Neuronal stem cell (in vitro differentiated cells): ENCODE results near the gene C13orf46.

Source experiments
- DNase-seq: peaks from one replicate; pipeline ENCODE4 v3.0.0-alpha.2; 2013; ENCODE audit warnings: low spot score
- H2AFZ ChIP-seq: one replicate; pipeline ENCODE4 v1.6.1; 2013; ENCODE audit warnings: mild to moderate bottlenecking, low read length, inconsistent platforms
- H2AK5ac ChIP-seq: 2 replicates; pipeline ENCODE4 v1.6.1; 2013; ENCODE audit warnings: low read depth, mild to moderate bottlenecking, inconsistent platforms, low read length, moderate library complexity, mixed read lengths
- H2BK120ac ChIP-seq: 2 replicates; pipeline ENCODE4 v1.6.1; 2013; ENCODE audit warnings: low read depth, mild to moderate bottlenecking, inconsistent platforms, low read length, moderate library complexity, mixed read lengths
- H2BK12ac ChIP-seq: one replicate; pipeline ENCODE4 v1.6.1; 2013; ENCODE audit warnings: low read length, inconsistent platforms
- H2BK15ac ChIP-seq: 2 replicates; pipeline ENCODE4 v1.6.1; 2013; ENCODE audit warnings: mild to moderate bottlenecking, low read length, inconsistent platforms, mixed read lengths
- H2BK5ac ChIP-seq: one replicate; pipeline ENCODE4 v1.6.1; 2013; ENCODE audit warnings: inconsistent platforms, mild to moderate bottlenecking, low read length, moderate library complexity
- H3K14ac ChIP-seq: one replicate; pipeline ENCODE4 v1.6.1; 2013; ENCODE audit warnings: low read length, inconsistent platforms
- H3K18ac ChIP-seq: 2 replicates; pipeline ENCODE4 v1.6.1; 2013; ENCODE audit warnings: low read length, inconsistent platforms
- H3K23ac ChIP-seq: 2 replicates; pipeline ENCODE4 v1.6.1; 2013; ENCODE audit warnings: low read depth, mild to moderate bottlenecking, mixed read lengths, low read length, inconsistent platforms; ENCODE audit not compliant: poor library complexity
- H3K27ac ChIP-seq: replicated peaks from 3 replicates; pipeline ENCODE4 v1.5.1; 2013; ENCODE audit warnings: low read length, inconsistent platforms
- H3K27me3 ChIP-seq, 3 experiments: 2 replicates each; pipeline ENCODE4 v1.6.1; 2013; ENCODE audit warnings: low read length in 3 of 3, mild to moderate bottlenecking in 2 of 3, inconsistent platforms in 1 of 3, low read depth in 1 of 3, mixed read lengths in 1 of 3, moderate library complexity in 1 of 3; ENCODE audit not compliant: control insufficient read depth in 3 of 3, insufficient read depth in 3 of 3
- H3K36me3 ChIP-seq, 2 donors: replicated peaks in 1 of 2; 2 replicates each; pipeline ENCODE4 v1.6.1; 2013; ENCODE audit warnings: low read length in 2 of 2; ENCODE audit not compliant: control insufficient read depth in 2 of 2, insufficient read depth in 2 of 2
- H3K4ac ChIP-seq: 2 replicates; pipeline ENCODE4 v1.6.1; 2013; ENCODE audit warnings: inconsistent platforms, mild to moderate bottlenecking, low read length, moderate library complexity
- H3K4me1 ChIP-seq, 2 donors: 1 replicate in 1 of 2; 2 replicates in 1 of 2; pipeline ENCODE4 v1.6.1; 2013; ENCODE audit warnings: low read length in 2 of 2, low read depth in 1 of 2; ENCODE audit not compliant: control insufficient read depth in 2 of 2, insufficient read depth in 1 of 2
- H3K4me2 ChIP-seq: one replicate; pipeline ENCODE4 v1.6.1; 2013; ENCODE audit warnings: mild to moderate bottlenecking, low read length, inconsistent platforms; ENCODE audit not compliant: insufficient read depth, poor library complexity, severe bottlenecking
- H3K4me3 ChIP-seq, 2 donors: 2 replicates each; pipeline ENCODE4 v1.5.1; 2013; ENCODE audit warnings: low read length in 2 of 2, mild to moderate bottlenecking in 2 of 2, inconsistent platforms in 1 of 2, moderate library complexity in 1 of 2
- H3K79me1 ChIP-seq: one replicate; pipeline ENCODE4 v1.6.1; 2013; ENCODE audit warnings: low read depth, mild to moderate bottlenecking, inconsistent platforms, low read length, moderate library complexity
- H3K9ac ChIP-seq: one replicate; pipeline ENCODE4 v1.6.1; 2013; ENCODE audit warnings: mild to moderate bottlenecking, low read depth, low read length, inconsistent platforms; ENCODE audit not compliant: poor library complexity
- H3K9me3 ChIP-seq, 2 donors: replicated peaks in 1 of 2; 2 replicates each; pipeline versions ENCODE3 to v1.6.1; 2013; ENCODE audit warnings: low read length in 2 of 2, mild to moderate bottlenecking in 2 of 2, inconsistent platforms in 1 of 2, low read depth in 1 of 2, mixed read lengths in 1 of 2, moderate library complexity in 1 of 2; ENCODE audit not compliant: control insufficient read depth in 2 of 2, insufficient read depth in 1 of 2
- H4K8ac ChIP-seq: one replicate; pipeline ENCODE4 v1.6.1; 2013; ENCODE audit warnings: low read depth, mild to moderate bottlenecking, inconsistent platforms, low read length, moderate library complexity
- H4K91ac ChIP-seq: one replicate; pipeline ENCODE4 v1.6.1; 2013; ENCODE audit warnings: low read length, low read depth, mild to moderate bottlenecking, inconsistent platforms; ENCODE audit not compliant: poor library complexity
- WGBS, 2 donors: extraction: QIAGEN DNeasy Blood & Tissue Kit; methylation state at CpG; one replicate each; pipeline ENCODE4 v1.1.7; 2013; ENCODE audit warnings: missing lambda C conversion rate in 2 of 2, mixed read lengths in 1 of 2; ENCODE audit not compliant: insufficient read length in 2 of 2, insufficient replicate concordance in 1 of 2; ENCODE audit errors: extremely low coverage in 2 of 2; 5-methylcytosine and 5-hydroxymethylcytosine counted together

C13orf46 gene

GRCh38 chr13:113939944-113940297, 34.0 kb downstream of the C13orf46 start:
- no CpG with 5 or more reads among the region's 16 CpGs for WGBS, 2 donors
- DNase-seq: no peak

DNA sequence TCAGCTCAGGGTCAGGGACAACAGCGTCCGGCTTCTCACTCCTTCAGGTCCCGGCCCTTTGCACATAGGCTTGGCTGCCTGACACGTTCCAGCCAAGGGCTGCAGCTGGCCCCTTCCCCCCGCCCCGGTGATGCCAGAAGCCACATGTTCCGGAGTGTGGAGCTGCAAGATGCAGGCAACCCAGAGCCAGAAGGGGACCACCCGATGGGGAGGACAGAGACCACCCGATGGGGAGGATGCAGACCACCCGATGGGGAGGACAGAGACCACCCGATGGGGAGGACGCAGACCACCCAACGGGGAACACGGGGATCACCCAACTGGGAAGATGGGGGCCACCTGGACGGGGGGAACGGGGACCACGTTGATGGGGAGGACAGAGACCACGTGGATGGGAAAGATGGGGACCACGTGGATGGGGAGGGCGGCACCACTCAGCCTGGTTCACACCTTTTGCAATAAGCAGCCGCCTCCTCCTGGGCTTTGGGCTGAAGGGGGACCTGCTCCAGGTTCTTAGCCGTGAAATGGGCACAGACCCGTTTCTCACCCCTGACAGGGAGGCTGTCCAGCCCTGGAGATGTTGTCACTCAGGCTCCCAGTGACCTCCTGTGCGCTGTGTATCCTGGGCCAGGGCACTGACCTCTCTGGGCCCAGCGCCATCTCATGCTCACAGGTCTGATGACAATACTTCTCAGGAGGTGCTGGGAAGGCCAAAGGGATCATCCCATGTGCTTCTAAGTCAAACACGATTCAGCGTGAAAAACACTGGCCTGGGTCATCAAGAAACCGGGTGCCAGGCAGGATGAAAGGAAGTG, 34.5 kb downstream of the C13orf46 start:
- no peaks in the 10 kb centered on the region for H3K27me3 ChIP-seq
- no peak overlapping the region for H3K27ac ChIP-seq
- peak overlapping the region; percentile 32 for H3K23ac ChIP-seq
- H2AFZ ChIP-seq: no peak overlapping the region
- H2AK5ac ChIP-seq: peak overlapping the region; percentile 78
- H3K9me3 ChIP-seq: no peaks in the 10 kb centered on the region
- H3K4me3 ChIP-seq: no peak overlapping the region
- no peak overlapping the region for H4K8ac ChIP-seq
- H2BK5ac ChIP-seq: no peak overlapping the region
- H2BK15ac ChIP-seq: peak overlapping the region; percentile 55
- no peak overlapping the region for H3K4ac ChIP-seq
- no peak overlapping the region for H2BK120ac ChIP-seq
- DNase-seq: no peak
- peaks cover 6 to 25% of the 10 kb centered on the region in 2 donors for H3K4me1 ChIP-seq
- no peaks in the 10 kb centered on the region for H3K79me1 ChIP-seq
- no peak overlapping the region for H3K14ac ChIP-seq
- H3K36me3 ChIP-seq: no peaks in the 10 kb centered on the region
- H2BK12ac ChIP-seq: peak overlapping the region; percentile 63
- WGBS, 2 donors: no CpG with 5 or more reads among the region's 28 CpGs
- H3K4me2 ChIP-seq: no peak overlapping the region
- H3K18ac ChIP-seq: peak overlapping the region; percentile 44
- H3K9ac ChIP-seq: peak overlapping the region; percentile 50
- no peak overlapping the region for H4K91ac ChIP-seq

More at GRCh38 chr13:113939944-113940297, 34.0 kb downstream of the C13orf46 start:
- no peak overlapping the region for H2BK15ac ChIP-seq
- H3K79me1 ChIP-seq: no peaks in the 10 kb centered on the region
- H3K9me3 ChIP-seq: no peaks in the 10 kb centered on the region
- H3K18ac ChIP-seq: no peak overlapping the region
- peak overlapping the region; percentile 78 for H2BK12ac ChIP-seq
- H2AK5ac ChIP-seq: no peak overlapping the region
- no peak overlapping the region for H3K4me3 ChIP-seq
- H4K8ac ChIP-seq: no peak overlapping the region
- peaks cover 6 to 20% of the 10 kb centered on the region in 2 donors for H3K4me1 ChIP-seq
- H3K4ac ChIP-seq: no peak overlapping the region
- H3K14ac ChIP-seq: no peak overlapping the region
- no peaks in the 10 kb centered on the region for H3K36me3 ChIP-seq
- H4K91ac ChIP-seq: no peak overlapping the region
- no peak overlapping the region for H2BK5ac ChIP-seq
- peak overlapping the region; percentile 32 for H3K23ac ChIP-seq
- no peak overlapping the region for H2AFZ ChIP-seq
- peak overlapping the region; percentile 14 for H3K9ac ChIP-seq
- H2BK120ac ChIP-seq: no peak overlapping the region
- no peaks in the 10 kb centered on the region for H3K27me3 ChIP-seq
- no peak overlapping the region for H3K27ac ChIP-seq
- no peak overlapping the region for H3K4me2 ChIP-seq

DNA sequence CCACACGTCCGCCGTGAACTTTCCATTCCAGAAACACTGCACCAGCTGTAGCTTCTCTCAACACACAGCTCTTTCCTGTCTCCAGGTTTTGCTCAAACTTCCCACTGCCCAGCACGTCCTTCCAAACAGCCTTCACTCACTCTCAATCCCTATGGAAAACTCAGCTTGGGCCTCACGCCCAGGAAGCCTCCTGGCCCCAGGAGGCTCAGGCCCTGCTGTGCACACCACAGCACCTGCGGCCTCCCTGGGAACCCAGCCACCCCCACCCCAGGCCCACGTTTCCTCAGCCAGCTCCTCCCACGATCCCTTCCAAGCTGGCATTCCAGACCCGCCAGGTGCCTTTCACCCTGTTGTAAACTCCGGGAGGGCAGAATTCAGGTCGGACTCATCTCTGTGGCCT, 35.2 kb downstream of the C13orf46 start:
- Histone ChIP-seq H2BK5ac (peak overlapping the region; percentile 16), H2BK12ac (peak overlapping the region; percentile 63), H3K36me3 (no peaks in the 10 kb centered on the region), H3K27me3 (no peaks in the 10 kb centered on the region), H3K4me2 (no peak overlapping the region), H3K23ac (no peak overlapping the region), H3K9ac (peak overlapping the region; percentile 50), H3K4me3 (no peak overlapping the region), H3K9me3 (no peaks in the 10 kb centered on the region), H3K14ac (no peak overlapping the region), H2BK120ac (no peak overlapping the region), H3K79me1 (no peaks in the 10 kb centered on the region), H2AK5ac (peak overlapping the region; percentile 78), H4K8ac (no peak overlapping the region), H4K91ac (no peak overlapping the region), H2BK15ac (peak overlapping the region; percentile 55), H3K4ac (no peak overlapping the region), H3K27ac (no peak overlapping the region), H2AFZ (no peak overlapping the region), H3K4me1 (peaks cover 6 to 25% of the 10 kb centered on the region in 2 donors), H3K18ac (peak overlapping the region; percentile 44)
- DNase-seq: no peak
- WGBS, 2 donors: no CpG with 5 or more reads among the region's 11 CpGs

GRCh38 chr13:113938246-113938645, 35.6 kb downstream of the C13orf46 start:
- no peak overlapping the region for H3K9ac ChIP-seq
- no peak overlapping the region for H3K23ac ChIP-seq
- no peak overlapping the region for H2BK120ac ChIP-seq
- H2BK15ac ChIP-seq: no peak overlapping the region
- H3K27me3 ChIP-seq: no peaks in the 10 kb centered on the region
- no peak overlapping the region for H3K14ac ChIP-seq
- H3K4me3 ChIP-seq: no peak overlapping the region
- H3K9me3 ChIP-seq: no peaks in the 10 kb centered on the region
- H2BK12ac ChIP-seq: no peak overlapping the region
- H2AFZ ChIP-seq: no peak overlapping the region
- no CpG with 5 or more reads among the region's 7 CpGs for WGBS, 2 donors
- no peaks in the 10 kb centered on the region for H3K79me1 ChIP-seq
- no peak overlapping the region for H4K91ac ChIP-seq
- H2BK5ac ChIP-seq: peak overlapping the region; percentile 16
- H3K4me1 ChIP-seq: peaks cover 6 to 25% of the 10 kb centered on the region in 2 donors
- no peak overlapping the region for H2AK5ac ChIP-seq
- DNase-seq: no peak
- no peak overlapping the region for H4K8ac ChIP-seq
- H3K4me2 ChIP-seq: no peak overlapping the region
- H3K4ac ChIP-seq: no peak overlapping the region
- H3K27ac ChIP-seq: no peak overlapping the region
- H3K18ac ChIP-seq: peak overlapping the region; percentile 71
- H3K36me3 ChIP-seq: no peaks in the 10 kb centered on the region
